ENCODE data around the gene OOSP1. TPM values are rescaled to one million over a fixed set of nuclear protein-coding genes. Genes with fewer than 3 reads are reported as not detected.
A peak's percentile ranks its signal among the peaks of the same experiment; 100 is the strongest.

Gene OOSP1
- total RNA-seq, 1 donor from 2014 or later, result not detected

- Mint-ChIP-seq H3K4me3 (no peak overlapping the region), H3K9me3 (peaks cover 2% of the 10 kb centered on the region), H3K4me1 (peaks cover 4% of the 10 kb centered on the region), H3K27me3 (ENCODE audit: insufficient read depth, low read depth) (no peaks in the 10 kb centered on the region), H3K27ac (no peak overlapping the region), H3K36me3 (no peaks in the 10 kb centered on the region)
- no peak overlapping the region for H3K9ac ChIP-seq
- H3K4me2 ChIP-seq, result no peak overlapping the region
- no peak for DNase-seq (ENCODE audit: low spot score)
- no peaks in the 10 kb centered on the region for H3K79me2 ChIP-seq (ENCODE audit: low read depth)
- no peak for TF ChIP-seq CTCF (IDR thresholded peaks at IDR 0.05)
- no peak for TF ChIP-seq EZH2 (IDR thresholded peaks at IDR 0.05)
- TF ChIP-seq EZH2phosphoT487 (IDR thresholded peaks at IDR 0.05), result no peak
- H3K9me3 ChIP-seq (ENCODE audit: low read depth), result no peaks in the 10 kb centered on the region
- no peak overlapping the region for H3K27ac ChIP-seq
- no peaks in the 10 kb centered on the region for H3F3A ChIP-seq (ENCODE audit: low read depth)
- H3K36me3 ChIP-seq, result no peaks in the 10 kb centered on the region
- no peak overlapping the region for H3K4me3 ChIP-seq
- H4K20me1 ChIP-seq (ENCODE audit: low read depth), result no peaks in the 10 kb centered on the region
- H3K4me1 ChIP-seq, result no peaks in the 10 kb centered on the region
- H3K27me3 ChIP-seq, result no peaks in the 10 kb centered on the region
- no peak overlapping the region for H2AFZ ChIP-seq (replicated peaks)
Observed at GRCh38 chr11:59898046-59898445, 40.2 kb upstream of the OOSP1 start.

- H3K9me3 Mint-ChIP-seq, result peaks cover 2% of the 10 kb centered on the region
- Histone ChIP-seq H3K4me2 (no peak overlapping the region), H3K36me3 (no peaks in the 10 kb centered on the region), H3K27ac (no peak overlapping the region), H3K4me3 (no peak overlapping the region), H3K79me2 (ENCODE audit: low read depth) (no peaks in the 10 kb centered on the region), H3K9ac (no peak overlapping the region), H3K4me1 (no peaks in the 10 kb centered on the region), H4K20me1 (ENCODE audit: low read depth) (no peaks in the 10 kb centered on the region), H2AFZ (replicated peaks) (no peak overlapping the region), H3F3A (ENCODE audit: low read depth) (no peaks in the 10 kb centered on the region), H3K9me3 (ENCODE audit: low read depth) (no peaks in the 10 kb centered on the region), H3K27me3 (no peaks in the 10 kb centered on the region)
- no peak for TF ChIP-seq EZH2phosphoT487 (IDR thresholded peaks at IDR 0.05)
- no peak for TF ChIP-seq EZH2 (IDR thresholded peaks at IDR 0.05)
- no peak for TF ChIP-seq CTCF (IDR thresholded peaks at IDR 0.05)
- H3K36me3 Mint-ChIP-seq, result no peaks in the 10 kb centered on the region
- DNase-seq (ENCODE audit: low spot score), result no peak
- peaks cover 4% of the 10 kb centered on the region for H3K4me1 Mint-ChIP-seq
- no peak overlapping the region for H3K27ac Mint-ChIP-seq
- no peak overlapping the region for H3K4me3 Mint-ChIP-seq
- no peaks in the 10 kb centered on the region for H3K27me3 Mint-ChIP-seq (ENCODE audit: insufficient read depth, low read depth)
Observed at GRCh38 chr11:59898650-59899049, 39.6 kb upstream of the OOSP1 start.

GRCh38 chr11:59899532-59899931, 38.7 kb upstream of the OOSP1 start:
- Histone ChIP-seq H3K9me3 (ENCODE audit: low read depth) (no peaks in the 10 kb centered on the region), H3F3A (ENCODE audit: low read depth) (no peaks in the 10 kb centered on the region), H3K9ac (no peak overlapping the region), H3K4me2 (no peak overlapping the region), H3K4me3 (no peak overlapping the region), H3K27ac (no peak overlapping the region), H3K79me2 (ENCODE audit: low read depth) (no peaks in the 10 kb centered on the region), H3K36me3 (no peaks in the 10 kb centered on the region), H3K4me1 (no peaks in the 10 kb centered on the region), H2AFZ (replicated peaks) (peak overlapping the region; percentile 53), H3K27me3 (no peaks in the 10 kb centered on the region), H4K20me1 (ENCODE audit: low read depth) (no peaks in the 10 kb centered on the region)
- no peak overlapping the region for H3K27ac Mint-ChIP-seq
- TF ChIP-seq CTCF (IDR thresholded peaks at IDR 0.05) (no peak), EZH2 (IDR thresholded peaks at IDR 0.05) (no peak), EZH2phosphoT487 (IDR thresholded peaks at IDR 0.05) (no peak)
- peaks cover 4% of the 10 kb centered on the region for H3K4me1 Mint-ChIP-seq
- no peaks in the 10 kb centered on the region for H3K27me3 Mint-ChIP-seq (ENCODE audit: insufficient read depth, low read depth)
- H3K4me3 Mint-ChIP-seq, result no peak overlapping the region
- no peaks in the 10 kb centered on the region for H3K36me3 Mint-ChIP-seq
- no peak for DNase-seq (ENCODE audit: low spot score)
- H3K9me3 Mint-ChIP-seq, result peaks cover 2% of the 10 kb centered on the region

All from neural progenitor cell (in vitro differentiated cells).